ENCODE results near the gene ZNF185. TPM values are rescaled to one million over a fixed set of nuclear protein-coding genes. Genes with fewer than 3 reads are reported as not detected.

The ZNF185 gene
- total and polyA plus RNA-seq, 9 of the 15 experiments (the other 6 are each of a cell fraction or from before 2014, with no cell fraction given): 0.08 to 1.1 (median 0.22) TPM

DNA sequence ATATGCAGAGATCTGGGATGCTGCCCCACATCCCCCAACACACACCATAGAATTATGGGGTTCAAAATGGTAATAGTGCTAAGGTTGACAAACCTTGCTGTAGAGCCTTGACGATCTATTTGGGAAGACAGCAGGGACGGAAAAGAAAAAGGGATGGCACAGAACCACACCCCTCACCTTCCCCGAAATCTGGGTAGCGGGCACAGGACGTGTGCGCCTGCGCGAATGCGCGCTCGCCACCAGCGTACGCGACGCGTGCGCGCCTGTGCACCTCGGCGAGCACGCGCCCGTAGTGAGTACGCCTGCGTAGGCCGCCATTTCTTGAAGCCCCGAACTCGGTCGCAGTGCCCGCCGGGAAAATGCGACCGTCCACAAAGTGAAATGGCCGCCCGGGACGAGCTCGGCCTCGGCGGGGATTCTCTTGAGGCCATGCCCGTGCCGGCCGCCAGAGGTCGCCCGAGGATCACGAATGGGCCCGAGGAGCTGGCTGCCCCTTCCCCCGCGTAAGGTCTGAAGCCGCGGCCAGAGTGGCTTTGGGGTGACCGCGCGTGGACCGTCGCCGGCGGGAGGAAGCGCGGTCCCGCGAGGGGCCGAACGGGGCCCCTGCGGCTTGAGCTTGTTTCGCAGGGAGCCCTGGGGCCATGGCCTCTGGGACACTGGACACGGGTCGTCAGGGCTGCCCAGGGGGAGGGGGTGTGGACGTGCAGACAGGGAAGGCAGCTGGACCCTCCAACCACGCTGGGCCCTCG is 43.6 kb downstream of the ZNF185 start (continued):
- TF ChIP-seq, protein P1, sequence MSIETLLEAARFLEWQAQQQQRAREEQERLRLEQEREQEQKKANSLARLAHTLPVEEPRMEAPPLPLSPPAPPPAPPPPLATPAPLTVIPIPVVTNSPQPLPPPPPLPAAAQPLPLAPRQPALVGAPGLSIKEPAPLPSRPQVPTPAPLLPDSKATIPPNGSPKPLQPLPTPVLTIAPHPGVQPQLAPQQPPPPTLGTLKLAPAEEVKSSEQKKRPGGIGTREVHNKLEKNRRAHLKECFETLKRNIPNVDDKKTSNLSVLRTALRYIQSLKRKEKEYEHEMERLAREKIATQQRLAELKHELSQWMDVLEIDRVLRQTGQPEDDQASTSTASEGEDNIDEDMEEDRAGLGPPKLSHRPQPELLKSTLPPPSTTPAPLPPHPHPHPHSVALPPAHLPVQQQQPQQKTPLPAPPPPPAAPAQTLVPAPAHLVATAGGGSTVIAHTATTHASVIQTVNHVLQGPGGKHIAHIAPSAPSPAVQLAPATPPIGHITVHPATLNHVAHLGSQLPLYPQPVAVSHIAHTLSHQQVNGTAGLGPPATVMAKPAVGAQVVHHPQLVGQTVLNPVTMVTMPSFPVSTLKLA (conservative IDR thresholded peaks at IDR 0.05): peak; percentile 61 to 79; a peak in 3 of 4 replicates
- TF ChIP-seq, protein P2, sequence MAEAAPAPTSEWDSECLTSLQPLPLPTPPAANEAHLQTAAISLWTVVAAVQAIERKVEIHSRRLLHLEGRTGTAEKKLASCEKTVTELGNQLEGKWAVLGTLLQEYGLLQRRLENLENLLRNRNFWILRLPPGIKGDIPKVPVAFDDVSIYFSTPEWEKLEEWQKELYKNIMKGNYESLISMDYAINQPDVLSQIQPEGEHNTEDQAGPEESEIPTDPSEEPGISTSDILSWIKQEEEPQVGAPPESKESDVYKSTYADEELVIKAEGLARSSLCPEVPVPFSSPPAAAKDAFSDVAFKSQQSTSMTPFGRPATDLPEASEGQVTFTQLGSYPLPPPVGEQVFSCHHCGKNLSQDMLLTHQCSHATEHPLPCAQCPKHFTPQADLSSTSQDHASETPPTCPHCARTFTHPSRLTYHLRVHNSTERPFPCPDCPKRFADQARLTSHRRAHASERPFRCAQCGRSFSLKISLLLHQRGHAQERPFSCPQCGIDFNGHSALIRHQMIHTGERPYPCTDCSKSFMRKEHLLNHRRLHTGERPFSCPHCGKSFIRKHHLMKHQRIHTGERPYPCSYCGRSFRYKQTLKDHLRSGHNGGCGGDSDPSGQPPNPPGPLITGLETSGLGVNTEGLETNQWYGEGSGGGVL (CRISPR knock-in tag; IDR thresholded peaks at IDR 0.05): no peak
- TF ChIP-seq GATAD2A (IDR thresholded peaks at IDR 0.05) (peak; percentile 49; the same call in 1 of the 2 replicates), KDM5B (IDR thresholded peaks at IDR 0.05; ENCODE audit: insufficient replicate concordance, low read depth, low read length) (no peak), NFIC (IDR thresholded peaks at IDR 0.05) (peak; percentile 22; the same call in 1 of the 2 replicates), ZNF431 (CRISPR knock-in tag; IDR thresholded peaks at IDR 0.05) (no peak), JUND (IDR thresholded peaks at IDR 0.05; ENCODE audit: borderline replicate concordance, low read depth, low read length) (no peak), JUND (tag; IDR thresholded peaks at IDR 0.05; ENCODE audit: borderline replicate concordance, low read depth, low read length) (no peak), ZFX (CRISPR knock-in tag; IDR thresholded peaks at IDR 0.05) (peak; percentile 68), SRF (CRISPR knock-in tag; IDR thresholded peaks at IDR 0.05) (0 out of 4 replicates have a peak, but pooled peaks of 1 of the 2 experiments have one; percentile 48), CREM (IDR thresholded peaks at IDR 0.05; ENCODE audit: low read depth) (peak; percentile 56; the same call in 1 of the 2 replicates), TBL1XR1 (IDR thresholded peaks at IDR 0.05; ENCODE audit: low read length in 2 of 2) (0 out of 4 replicates have a peak, but pooled peaks have one; percentile 18 to 26), EP400 (IDR thresholded peaks at IDR 0.05) (peak; percentile 65; the same call in 1 of the 2 replicates)
- TF ChIP-seq, protein P3, sequence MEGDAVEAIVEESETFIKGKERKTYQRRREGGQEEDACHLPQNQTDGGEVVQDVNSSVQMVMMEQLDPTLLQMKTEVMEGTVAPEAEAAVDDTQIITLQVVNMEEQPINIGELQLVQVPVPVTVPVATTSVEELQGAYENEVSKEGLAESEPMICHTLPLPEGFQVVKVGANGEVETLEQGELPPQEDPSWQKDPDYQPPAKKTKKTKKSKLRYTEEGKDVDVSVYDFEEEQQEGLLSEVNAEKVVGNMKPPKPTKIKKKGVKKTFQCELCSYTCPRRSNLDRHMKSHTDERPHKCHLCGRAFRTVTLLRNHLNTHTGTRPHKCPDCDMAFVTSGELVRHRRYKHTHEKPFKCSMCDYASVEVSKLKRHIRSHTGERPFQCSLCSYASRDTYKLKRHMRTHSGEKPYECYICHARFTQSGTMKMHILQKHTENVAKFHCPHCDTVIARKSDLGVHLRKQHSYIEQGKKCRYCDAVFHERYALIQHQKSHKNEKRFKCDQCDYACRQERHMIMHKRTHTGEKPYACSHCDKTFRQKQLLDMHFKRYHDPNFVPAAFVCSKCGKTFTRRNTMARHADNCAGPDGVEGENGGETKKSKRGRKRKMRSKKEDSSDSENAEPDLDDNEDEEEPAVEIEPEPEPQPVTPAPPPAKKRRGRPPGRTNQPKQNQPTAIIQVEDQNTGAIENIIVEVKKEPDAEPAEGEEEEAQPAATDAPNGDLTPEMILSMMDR (IDR thresholded peaks at IDR 0.05 in 2 of 3, conservative IDR thresholded peaks at IDR 0.05 in 1 of 3; ENCODE audit: insufficient read depth in 2 of 3, low read depth in 1 of 3, low read length in 3 of 3): peak; percentile 83 to 89 (median 85)
- TF ChIP-seq, protein P4, sequence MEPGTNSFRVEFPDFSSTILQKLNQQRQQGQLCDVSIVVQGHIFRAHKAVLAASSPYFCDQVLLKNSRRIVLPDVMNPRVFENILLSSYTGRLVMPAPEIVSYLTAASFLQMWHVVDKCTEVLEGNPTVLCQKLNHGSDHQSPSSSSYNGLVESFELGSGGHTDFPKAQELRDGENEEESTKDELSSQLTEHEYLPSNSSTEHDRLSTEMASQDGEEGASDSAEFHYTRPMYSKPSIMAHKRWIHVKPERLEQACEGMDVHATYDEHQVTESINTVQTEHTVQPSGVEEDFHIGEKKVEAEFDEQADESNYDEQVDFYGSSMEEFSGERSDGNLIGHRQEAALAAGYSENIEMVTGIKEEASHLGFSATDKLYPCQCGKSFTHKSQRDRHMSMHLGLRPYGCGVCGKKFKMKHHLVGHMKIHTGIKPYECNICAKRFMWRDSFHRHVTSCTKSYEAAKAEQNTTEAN (CRISPR knock-in tag; IDR thresholded peaks at IDR 0.05): 0 out of 2 replicates have a peak, but pooled peaks have one; percentile 48
- TF ChIP-seq, protein P5, sequence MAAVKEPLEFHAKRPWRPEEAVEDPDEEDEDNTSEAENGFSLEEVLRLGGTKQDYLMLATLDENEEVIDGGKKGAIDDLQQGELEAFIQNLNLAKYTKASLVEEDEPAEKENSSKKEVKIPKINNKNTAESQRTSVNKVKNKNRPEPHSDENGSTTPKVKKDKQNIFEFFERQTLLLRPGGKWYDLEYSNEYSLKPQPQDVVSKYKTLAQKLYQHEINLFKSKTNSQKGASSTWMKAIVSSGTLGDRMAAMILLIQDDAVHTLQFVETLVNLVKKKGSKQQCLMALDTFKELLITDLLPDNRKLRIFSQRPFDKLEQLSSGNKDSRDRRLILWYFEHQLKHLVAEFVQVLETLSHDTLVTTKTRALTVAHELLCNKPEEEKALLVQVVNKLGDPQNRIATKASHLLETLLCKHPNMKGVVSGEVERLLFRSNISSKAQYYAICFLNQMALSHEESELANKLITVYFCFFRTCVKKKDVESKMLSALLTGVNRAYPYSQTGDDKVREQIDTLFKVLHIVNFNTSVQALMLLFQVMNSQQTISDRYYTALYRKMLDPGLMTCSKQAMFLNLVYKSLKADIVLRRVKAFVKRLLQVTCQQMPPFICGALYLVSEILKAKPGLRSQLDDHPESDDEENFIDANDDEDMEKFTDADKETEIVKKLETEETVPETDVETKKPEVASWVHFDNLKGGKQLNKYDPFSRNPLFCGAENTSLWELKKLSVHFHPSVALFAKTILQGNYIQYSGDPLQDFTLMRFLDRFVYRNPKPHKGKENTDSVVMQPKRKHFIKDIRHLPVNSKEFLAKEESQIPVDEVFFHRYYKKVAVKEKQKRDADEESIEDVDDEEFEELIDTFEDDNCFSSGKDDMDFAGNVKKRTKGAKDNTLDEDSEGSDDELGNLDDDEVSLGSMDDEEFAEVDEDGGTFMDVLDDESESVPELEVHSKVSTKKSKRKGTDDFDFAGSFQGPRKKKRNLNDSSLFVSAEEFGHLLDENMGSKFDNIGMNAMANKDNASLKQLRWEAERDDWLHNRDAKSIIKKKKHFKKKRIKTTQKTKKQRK (IDR thresholded peaks at IDR 0.05; ENCODE audit: borderline replicate concordance, low read depth, low read length): no peak
